GM04503 (cell line): ENCODE data around the gene SVEP1.
"Not testable (repeated sequence)": the region's sequence is repeated elsewhere in the genome, so short reads cannot be mapped to it uniquely, and the experiment has no call there.

ENCODE experiments used
- DNase-seq: peaks from one replicate; pipeline ENCODE4 v3.0.0-alpha.2; 2012; ENCODE audit warnings: low read depth

SVEP1 gene

GRCh38 chr9:110444911-110445310 lies 134.6 kb downstream of the SVEP1 start:
- DNase-seq = peak; percentile 55

GRCh38 chr9:110443866-110444220 lies 135.7 kb downstream of the SVEP1 start:
- peak; percentile 57 for DNase-seq

DNA sequence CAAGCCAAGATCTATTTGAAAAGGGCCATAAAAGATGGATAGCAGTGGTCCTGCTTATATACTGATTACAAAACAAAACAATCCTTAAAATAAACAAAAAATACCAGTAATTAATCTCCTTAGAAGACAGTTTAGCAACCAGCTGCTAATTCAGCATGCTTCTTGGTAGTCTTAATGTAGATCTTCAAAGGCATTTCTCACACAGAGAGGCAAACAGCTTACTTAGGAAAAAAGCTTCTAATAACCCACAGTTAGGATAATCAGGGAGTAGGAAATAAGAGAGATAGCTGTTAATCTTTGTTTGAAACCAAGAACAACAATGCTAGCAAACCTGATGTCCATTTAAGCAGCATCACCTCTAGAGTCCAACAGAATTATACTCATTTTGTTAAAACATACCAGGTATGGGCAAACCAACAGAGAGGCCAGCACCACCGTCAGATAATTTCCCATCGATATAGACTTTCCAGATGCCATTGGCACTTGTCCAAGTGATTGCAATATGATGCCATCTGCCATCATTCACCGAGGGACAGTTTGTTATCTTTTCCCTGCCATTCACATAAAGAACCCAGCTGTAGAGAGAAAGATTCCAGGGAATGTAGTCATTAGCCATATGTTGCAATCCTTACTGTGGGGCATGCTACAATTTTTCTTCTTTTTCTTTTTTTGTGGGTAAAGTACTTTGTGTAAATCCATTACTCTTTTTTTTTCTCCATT lies 136.2 kb downstream of the SVEP1 start:
- peak; percentile 61 for DNase-seq

GRCh38 chr9:110440796-110441195 lies 138.7 kb downstream of the SVEP1 start:
- DNase-seq = no peak

DNA sequence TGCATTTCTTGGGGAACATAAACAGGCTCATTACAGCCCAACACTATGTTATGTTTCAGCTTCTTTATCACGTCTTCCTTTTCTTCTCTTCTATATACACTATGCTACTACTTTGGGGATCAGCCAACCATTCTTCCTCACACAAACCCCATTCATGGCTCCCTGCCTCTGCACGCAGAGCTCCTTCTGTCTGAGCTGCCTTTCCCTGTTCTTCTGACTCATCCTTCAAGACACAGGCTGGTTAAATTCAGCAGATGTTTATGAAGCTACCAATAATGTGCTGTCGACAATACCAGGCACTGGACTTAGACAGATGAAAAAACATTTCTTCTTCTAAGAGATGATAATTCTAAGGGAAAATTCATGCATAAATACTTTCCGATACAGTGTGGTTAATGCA lies 139.4 kb downstream of the SVEP1 start:
- peak; percentile 75 for DNase-seq

DNA sequence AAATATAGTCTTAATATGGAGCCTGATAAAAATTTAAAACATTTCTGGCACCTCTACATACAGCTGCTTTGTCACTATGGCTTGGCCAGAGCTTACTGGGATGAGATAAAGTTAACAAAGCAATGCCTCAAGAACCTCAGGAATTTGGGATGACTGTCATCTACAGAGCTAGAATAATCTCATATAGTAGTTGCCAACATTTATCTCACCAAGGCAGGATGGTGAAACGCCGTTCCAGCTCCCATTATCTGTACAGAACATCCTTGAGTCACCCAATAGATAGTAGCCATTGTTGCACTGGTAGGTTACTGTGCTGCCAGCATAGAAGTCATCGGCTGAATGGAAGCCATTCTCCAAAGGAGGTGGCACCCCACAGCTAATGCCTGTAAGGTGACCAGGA lies 147.3 kb downstream of the SVEP1 start:
- no peak for DNase-seq

- no peak for DNase-seq
These were observed 150.1 kb downstream of the SVEP1 start for GRCh38 chr9:110429453-110429852.

DNA sequence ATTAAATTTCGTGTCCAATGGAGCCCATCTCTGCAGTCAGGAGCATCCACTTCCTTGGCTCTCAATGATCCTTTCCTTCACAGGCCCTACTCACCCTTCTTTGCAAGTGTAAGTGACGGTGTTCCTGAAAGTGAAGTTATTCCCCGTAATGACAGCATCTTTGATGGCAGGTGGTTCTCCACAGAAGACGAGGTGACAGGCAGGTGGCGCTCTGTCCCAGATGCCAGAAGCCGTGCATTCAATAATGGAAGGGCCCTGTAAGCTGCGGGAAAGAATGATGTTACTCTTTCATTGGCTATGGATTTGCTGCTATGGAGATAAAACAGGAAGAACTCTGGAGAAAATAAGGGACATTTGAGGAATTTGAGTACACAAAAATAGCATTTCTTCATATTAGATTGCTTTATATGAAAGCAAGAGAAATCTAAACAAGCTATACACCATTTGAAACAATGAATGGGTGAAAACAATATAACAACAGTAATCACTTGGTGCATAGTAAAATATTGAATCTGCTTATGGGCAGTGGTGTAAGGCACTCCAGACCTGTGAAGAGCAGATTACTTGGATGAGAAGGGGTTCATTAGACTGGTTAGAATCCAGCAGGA lies 151.9 kb downstream of the SVEP1 start:
- no peak for DNase-seq

- DNase-seq = no peak
These were observed 153.4 kb downstream of the SVEP1 start for GRCh38 chr9:110426052-110426709.

GRCh38 chr9:110414471-110414870 lies 165.1 kb downstream of the SVEP1 start:
- DNase-seq = no peak

GRCh38 chr9:110410961-110411360 lies 168.6 kb downstream of the SVEP1 start:
- DNase-seq = no peak

- DNase-seq = no peak
These were observed 170.9 kb downstream of the SVEP1 start for GRCh38 chr9:110408598-110408997.

- no peak for DNase-seq
These were observed 173.6 kb downstream of the SVEP1 start for GRCh38 chr9:110405858-110406443.

DNA sequence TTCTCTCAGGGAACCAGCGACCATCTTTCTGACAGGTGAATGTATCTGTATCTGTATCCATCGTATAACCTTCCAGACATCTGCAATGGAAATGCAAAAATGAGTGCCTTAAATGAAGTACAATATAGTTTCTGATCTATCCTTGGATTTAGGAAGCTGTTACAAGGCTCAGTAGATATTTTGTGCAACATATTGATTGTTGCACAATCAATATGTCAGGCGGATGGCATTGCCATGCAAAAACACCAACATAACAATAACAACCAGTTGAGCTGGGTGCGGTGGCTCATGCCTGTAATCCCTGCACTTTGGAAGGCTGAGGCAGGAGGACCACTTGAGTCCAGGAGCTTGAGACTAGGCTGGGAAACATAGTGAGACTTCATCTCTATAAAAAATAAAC lies 175.1 kb downstream of the SVEP1 start:
- no peak for DNase-seq

- DNase-seq = no peak
These were observed 179.6 kb downstream of the SVEP1 start for GRCh38 chr9:110399983-110400382.

- not testable (repeated sequence) for DNase-seq
These were observed 180.5 kb downstream of the SVEP1 start for GRCh38 chr9:110398992-110399391.

DNA sequence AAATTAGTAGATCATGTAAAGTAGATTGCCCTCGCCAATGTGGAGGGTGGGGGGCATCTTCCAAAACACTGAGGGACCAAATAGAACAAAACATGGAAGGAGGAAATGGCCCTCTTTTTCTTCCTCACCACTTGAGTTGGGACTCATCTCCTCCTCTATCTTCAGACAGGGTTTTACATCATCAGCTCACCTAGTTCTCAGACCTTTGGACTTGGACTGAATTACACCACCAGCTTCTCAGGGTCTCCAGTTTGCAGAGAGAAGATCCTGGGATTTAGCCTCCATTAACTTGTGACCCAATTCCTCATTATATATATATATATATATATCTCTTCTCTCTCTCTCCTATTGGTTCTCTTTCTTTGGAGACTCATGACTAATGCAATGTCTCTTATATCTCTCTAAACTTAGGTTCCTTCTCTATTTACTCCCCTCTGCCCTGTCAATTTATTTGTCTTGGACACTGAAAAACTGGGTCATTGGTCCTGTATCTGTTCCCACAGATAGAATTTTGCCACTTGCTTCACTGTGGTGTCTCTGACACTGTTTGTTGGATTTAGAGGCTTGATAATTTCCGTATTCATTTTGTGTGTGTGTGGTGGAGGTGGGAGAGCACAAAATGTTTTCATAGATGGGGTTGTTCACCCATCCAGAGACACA lies 187.6 kb downstream of the SVEP1 start:
- DNase-seq = no peak

GRCh38 chr9:110389148-110389750 lies 190.3 kb downstream of the SVEP1 start:
- DNase-seq = no peak

- DNase-seq = no peak
These were observed 196.1 kb downstream of the SVEP1 start for GRCh38 chr9:110383491-110383890.

DNA sequence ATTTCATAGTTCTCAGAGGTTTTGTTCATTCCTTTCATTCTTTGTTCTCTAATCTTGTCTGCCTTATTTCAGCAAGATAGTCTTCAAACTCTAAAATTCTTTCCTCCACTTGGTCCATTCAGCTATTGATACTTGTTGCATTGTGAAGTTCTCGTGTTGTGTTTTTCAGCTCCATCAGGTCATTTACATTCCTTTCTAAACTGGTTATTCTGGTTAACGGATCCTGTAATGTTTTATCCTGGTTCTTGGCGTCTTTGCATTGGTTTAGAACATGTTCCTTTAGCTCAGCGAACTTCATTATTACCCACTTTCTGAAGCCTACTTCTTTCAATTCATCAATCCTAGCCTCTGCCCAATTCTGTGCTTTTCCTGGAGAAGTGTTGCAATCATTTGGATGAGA lies 196.8 kb downstream of the SVEP1 start:
- DNase-seq = no peak

- no peak for DNase-seq
These were observed 208.0 kb downstream of the SVEP1 start for GRCh38 chr9:110371411-110372007.

- DNase-seq = peak; percentile 24
These were observed 209.2 kb downstream of the SVEP1 start for GRCh38 chr9:110370315-110370714.
